Duodenal mucosa (tissue), 2 donors: ENCODE results near the gene GIMAP2.

Experiments used
- H3K27ac ChIP-seq: one replicate; pipeline ENCODE4 v1.7.0; 2013; ENCODE audit warnings: low read depth, low read length
- H3K27me3 ChIP-seq, 2 donors: one replicate each; pipeline ENCODE4 v1.7.0; 2013; ENCODE audit warnings: low read length in 2 of 2, control low read depth in 1 of 2; ENCODE audit not compliant: insufficient read depth in 2 of 2, control insufficient read depth in 1 of 2
- H3K36me3 ChIP-seq, 2 donors: one replicate each; pipeline ENCODE4 v1.7.0; 2013; ENCODE audit warnings: low read length in 2 of 2, control low read depth in 1 of 2; ENCODE audit not compliant: insufficient read depth in 2 of 2, control insufficient read depth in 1 of 2
- H3K4me1 ChIP-seq, 2 donors: one replicate each; pipeline ENCODE4 v1.7.0; 2013; ENCODE audit warnings: low read length in 2 of 2, control low read depth in 1 of 2; ENCODE audit not compliant: insufficient read depth in 2 of 2, control insufficient read depth in 1 of 2
- H3K4me3 ChIP-seq, 2 donors: one replicate each; pipeline ENCODE4 v1.7.0; 2013; ENCODE audit warnings: low read length in 2 of 2, low read depth in 1 of 2
- H3K9ac ChIP-seq, 2 donors: one replicate each; pipeline ENCODE4 v1.7.0; 2013; ENCODE audit warnings: low read length in 2 of 2, low read depth in 1 of 2
- H3K9me3 ChIP-seq, 2 donors: one replicate each; pipeline ENCODE4 v1.7.0; 2013; ENCODE audit warnings: low read length in 2 of 2, control low read depth in 1 of 2; ENCODE audit not compliant: control insufficient read depth in 1 of 2

GIMAP2 gene

GRCh38 chr7:150738591-150739001 lies 53.1 kb downstream of the GIMAP2 start:
- Histone ChIP-seq H3K9ac (peak overlapping the region; percentile 41 to 70), H3K27ac (peak overlapping the region; percentile 68), H3K4me1 (peaks cover 0 to 7% of the 10 kb centered on the region in 2 donors), H3K27me3 (no peaks in the 10 kb centered on the region), H3K9me3 (no peaks in the 10 kb centered on the region), H3K36me3 (peaks cover 0 to 15% of the 10 kb centered on the region in 2 donors), H3K4me3 (peak overlapping the region; percentile 72 to 75)

- H3K4me1 ChIP-seq = peaks cover 0 to 7% of the 10 kb centered on the region in 2 donors
- H3K9ac ChIP-seq = peak overlapping the region in 1 of 2 donors; percentile 70
- peak overlapping the region; percentile 72 to 75 for H3K4me3 ChIP-seq
- no peak overlapping the region for H3K27ac ChIP-seq
- no peaks in the 10 kb centered on the region for H3K9me3 ChIP-seq
- peaks cover 0 to 15% of the 10 kb centered on the region in 2 donors for H3K36me3 ChIP-seq
- no peaks in the 10 kb centered on the region for H3K27me3 ChIP-seq
Observed at GRCh38 chr7:150739033-150739432, 53.5 kb downstream of the GIMAP2 start.

- Histone ChIP-seq H3K4me3 (peak overlapping the region; percentile 72 to 75), H3K4me1 (peaks cover 0 to 7% of the 10 kb centered on the region in 2 donors)
Observed at GRCh38 chr7:150740053-150740452, 54.5 kb downstream of the GIMAP2 start.

GRCh38 chr7:150742286-150742968 lies 56.9 kb downstream of the GIMAP2 start:
- H3K27me3 ChIP-seq = no peaks in the 10 kb centered on the region
- H3K36me3 ChIP-seq = peaks cover 0 to 15% of the 10 kb centered on the region in 2 donors
- no peaks in the 10 kb centered on the region for H3K9me3 ChIP-seq
- H3K27ac ChIP-seq = no peak overlapping the region
- peaks cover 0 to 2% of the 10 kb centered on the region in 2 donors for H3K4me1 ChIP-seq
- no peak overlapping the region for H3K9ac ChIP-seq
- peak overlapping the region in 1 of 2 donors; percentile 7 for H3K4me3 ChIP-seq

More at GRCh38 chr7:150740053-150740452, 54.5 kb downstream of the GIMAP2 start:
- H3K36me3 ChIP-seq = peaks cover 0 to 15% of the 10 kb centered on the region in 2 donors
- no peak overlapping the region for H3K27ac ChIP-seq
- H3K27me3 ChIP-seq = no peaks in the 10 kb centered on the region
- no peaks in the 10 kb centered on the region for H3K9me3 ChIP-seq
- peak overlapping the region in 1 of 2 donors; percentile 3 for H3K9ac ChIP-seq
